ENCODE results near the gene ANKS1B. TPM values are rescaled to one million over a fixed set of nuclear protein-coding genes. Genes with fewer than 3 reads are reported as not detected.

The ANKS1B gene
- 0.25 TPM for polyA plus RNA-seq (2012; ENCODE audit: insufficient read depth, insufficient read length, low read depth)

GRCh38 chr12:99984271-99985128 lies at the start of gene ANKS1B:
Gene ANKS1B (minus strand): TSS chr12:99984936. CDS start chr12:99984237, 699 bp downstream.
- TF ChIP-seq, protein P1, sequence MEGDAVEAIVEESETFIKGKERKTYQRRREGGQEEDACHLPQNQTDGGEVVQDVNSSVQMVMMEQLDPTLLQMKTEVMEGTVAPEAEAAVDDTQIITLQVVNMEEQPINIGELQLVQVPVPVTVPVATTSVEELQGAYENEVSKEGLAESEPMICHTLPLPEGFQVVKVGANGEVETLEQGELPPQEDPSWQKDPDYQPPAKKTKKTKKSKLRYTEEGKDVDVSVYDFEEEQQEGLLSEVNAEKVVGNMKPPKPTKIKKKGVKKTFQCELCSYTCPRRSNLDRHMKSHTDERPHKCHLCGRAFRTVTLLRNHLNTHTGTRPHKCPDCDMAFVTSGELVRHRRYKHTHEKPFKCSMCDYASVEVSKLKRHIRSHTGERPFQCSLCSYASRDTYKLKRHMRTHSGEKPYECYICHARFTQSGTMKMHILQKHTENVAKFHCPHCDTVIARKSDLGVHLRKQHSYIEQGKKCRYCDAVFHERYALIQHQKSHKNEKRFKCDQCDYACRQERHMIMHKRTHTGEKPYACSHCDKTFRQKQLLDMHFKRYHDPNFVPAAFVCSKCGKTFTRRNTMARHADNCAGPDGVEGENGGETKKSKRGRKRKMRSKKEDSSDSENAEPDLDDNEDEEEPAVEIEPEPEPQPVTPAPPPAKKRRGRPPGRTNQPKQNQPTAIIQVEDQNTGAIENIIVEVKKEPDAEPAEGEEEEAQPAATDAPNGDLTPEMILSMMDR (IDR thresholded peaks at IDR 0.05; ENCODE audit: low read depth, low read length), result no peak
- peaks cover 6% of the 10 kb centered on the region; the same call in 1 of the 2 replicates for H3K4me1 ChIP-seq
- H3K9me3 ChIP-seq, result no peaks in the 10 kb centered on the region
- peaks cover 45% of the 10 kb centered on the region for H3K27me3 ChIP-seq
- H3K4me3 ChIP-seq (ENCODE audit: low read depth, low read length), result peak within 1 kb of the TSS; percentile 60
- H3K36me3 ChIP-seq, result no peaks in the 10 kb centered on the region
- peak; percentile 54 for DNase-seq

DNA sequence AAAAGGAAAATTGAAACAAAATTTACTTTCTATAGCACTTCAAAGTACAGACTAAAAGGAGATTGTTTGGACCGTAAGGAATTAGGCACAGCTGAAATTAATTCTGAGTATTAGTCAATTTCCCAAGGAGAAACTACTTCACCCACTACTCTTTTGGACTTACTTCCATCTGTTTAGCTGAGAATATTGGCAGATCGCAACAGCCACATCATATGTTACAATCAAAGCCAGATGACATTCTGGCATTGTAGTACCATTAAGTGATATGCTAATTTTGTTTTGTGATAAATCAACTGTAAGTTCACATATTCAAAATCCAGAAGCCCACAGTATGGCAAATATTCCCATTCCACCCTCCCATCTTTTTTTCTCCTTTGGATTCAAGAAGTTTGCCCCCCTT lies 47.1 kb upstream of the ANKS1B start:
- no peak for DNase-seq
- Histone ChIP-seq H3K9me3 (no peaks in the 10 kb centered on the region), H3K36me3 (no peaks in the 10 kb centered on the region), H3K4me3 (ENCODE audit: low read depth, low read length) (no peak overlapping the region), H3K27me3 (no peaks in the 10 kb centered on the region), H3K4me1 (no peaks in the 10 kb centered on the region)
- TF ChIP-seq, protein P1 (IDR thresholded peaks at IDR 0.05; ENCODE audit: low read depth, low read length), result no peak

DNA sequence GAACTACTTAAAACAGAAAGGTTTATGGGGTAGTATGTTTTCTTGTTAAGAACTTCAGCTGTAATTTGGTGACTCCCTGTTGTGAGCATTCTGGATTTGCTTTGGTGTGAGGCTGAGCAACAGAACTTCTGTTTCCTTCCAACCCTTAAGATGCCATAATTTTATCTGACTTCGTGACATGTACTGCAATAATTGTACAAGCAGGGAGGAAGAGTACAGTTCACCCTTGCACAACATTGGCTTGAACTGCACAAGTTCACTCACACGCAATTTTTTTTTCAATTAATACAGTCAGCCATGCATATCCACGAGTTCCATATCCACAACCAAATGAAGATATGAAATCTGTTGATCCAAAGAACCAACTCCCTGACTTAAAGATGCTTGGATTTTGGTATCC lies 42.9 kb upstream of the ANKS1B start:
- no peaks in the 10 kb centered on the region for H3K4me1 ChIP-seq
- no peak overlapping the region for H3K4me3 ChIP-seq (ENCODE audit: low read depth, low read length)
- no peaks in the 10 kb centered on the region for H3K36me3 ChIP-seq
- no peaks in the 10 kb centered on the region for H3K27me3 ChIP-seq
- no peak for DNase-seq
- TF ChIP-seq, protein P1 (IDR thresholded peaks at IDR 0.05; ENCODE audit: low read depth, low read length), result no peak
- H3K9me3 ChIP-seq, result no peaks in the 10 kb centered on the region

DNA sequence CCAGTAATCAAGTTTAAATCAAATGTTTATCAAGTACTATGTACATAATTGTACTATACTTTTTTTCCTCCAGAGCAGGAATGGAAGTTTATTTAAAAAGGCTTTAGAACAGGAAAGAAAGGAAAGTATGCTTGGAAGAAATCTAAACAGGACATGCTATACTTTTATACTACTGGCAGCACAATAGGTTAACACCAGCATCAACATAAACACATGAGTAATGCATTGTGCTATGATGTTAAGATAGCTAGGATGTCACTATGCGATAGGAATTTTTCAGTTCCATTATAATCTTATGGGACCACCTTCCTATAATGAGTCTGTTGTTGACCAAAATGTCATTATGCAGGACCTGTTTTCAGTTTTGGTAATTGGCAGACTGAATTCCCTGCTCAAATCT lies 41.5 kb upstream of the ANKS1B start:
- H3K27me3 ChIP-seq, result no peaks in the 10 kb centered on the region
- H3K4me3 ChIP-seq (ENCODE audit: low read depth, low read length), result no peak overlapping the region
- no peak for DNase-seq
- H3K36me3 ChIP-seq, result no peaks in the 10 kb centered on the region
- H3K9me3 ChIP-seq, result no peaks in the 10 kb centered on the region
- H3K4me1 ChIP-seq, result no peaks in the 10 kb centered on the region
- TF ChIP-seq, protein P1 (IDR thresholded peaks at IDR 0.05; ENCODE audit: low read depth, low read length), result no peak

DNA sequence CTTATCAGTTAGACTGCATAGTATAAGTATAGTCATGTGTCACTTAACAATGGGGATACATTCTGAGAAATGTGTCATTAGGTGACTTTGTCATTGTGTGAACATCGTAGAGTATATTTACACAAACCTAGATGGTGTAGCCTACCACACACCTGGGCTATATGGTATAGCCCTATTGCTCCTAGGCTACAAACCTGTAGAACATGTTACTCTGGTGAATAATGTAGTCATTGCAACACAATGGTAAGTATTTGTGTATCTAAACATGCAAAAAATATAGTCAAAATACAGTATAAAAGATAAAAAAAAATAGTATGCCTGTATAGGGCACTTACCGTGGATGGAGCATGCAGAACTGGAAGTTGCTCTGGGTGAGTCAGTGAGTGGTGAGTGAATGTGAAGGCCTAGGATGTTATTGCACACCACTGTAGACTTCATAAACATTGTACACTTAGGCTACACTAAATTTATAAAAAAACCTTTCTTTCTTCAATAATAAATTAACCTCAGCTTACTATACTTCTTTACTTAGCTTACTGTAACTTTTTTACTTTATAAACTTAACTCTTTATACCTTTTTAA lies 40.3 kb upstream of the ANKS1B start:
- Histone ChIP-seq H3K36me3 (no peaks in the 10 kb centered on the region), H3K4me3 (ENCODE audit: low read depth, low read length) (no peak overlapping the region), H3K27me3 (no peaks in the 10 kb centered on the region), H3K9me3 (no peaks in the 10 kb centered on the region), H3K4me1 (no peaks in the 10 kb centered on the region)
- DNase-seq, result no peak
- TF ChIP-seq, protein P1 (IDR thresholded peaks at IDR 0.05; ENCODE audit: low read depth, low read length), result no peak

GRCh38 chr12:100020370-100020769 lies 35.6 kb upstream of the ANKS1B start:
- TF ChIP-seq, protein P1 (IDR thresholded peaks at IDR 0.05; ENCODE audit: low read depth, low read length), result no peak
- Histone ChIP-seq H3K36me3 (no peaks in the 10 kb centered on the region), H3K27me3 (no peaks in the 10 kb centered on the region), H3K4me1 (no peaks in the 10 kb centered on the region), H3K4me3 (ENCODE audit: low read depth, low read length) (no peak overlapping the region), H3K9me3 (no peaks in the 10 kb centered on the region; the same call in 1 of the 2 replicates)
- no peak for DNase-seq
